H9 (cell line): ENCODE data around the gene SYNPO. TPM values are rescaled to one million over a fixed set of nuclear protein-coding genes. Genes with fewer than 3 reads are reported as not detected.

ENCODE experiments used
- DNase-seq: peaks from one replicate; pipeline ENCODE4 v3.0.0-alpha.2; 2017
- H2AFZ ChIP-seq: one replicate; pipeline ENCODE4 v1.6.1; 2013; ENCODE audit warnings: mild to moderate bottlenecking, low read length, control low read depth, moderate library complexity
- H2AK5ac ChIP-seq: 2 replicates; pipeline ENCODE4 v1.6.1; 2013; ENCODE audit warnings: low read length, control low read depth, mixed read lengths; ENCODE audit not compliant: insufficient read length
- H2BK120ac ChIP-seq: one replicate; pipeline ENCODE4 v1.6.1; 2013; ENCODE audit warnings: low read depth, mild to moderate bottlenecking, low read length, control low read depth, inconsistent platforms; ENCODE audit not compliant: poor library complexity, severe bottlenecking
- H2BK12ac ChIP-seq: 2 replicates; pipeline ENCODE4 v1.6.1; 2013; ENCODE audit warnings: low read length, control low read depth, mixed read lengths, low read depth; ENCODE audit not compliant: insufficient read length
- H2BK15ac ChIP-seq: 2 replicates; pipeline ENCODE4 v1.6.1; 2013; ENCODE audit warnings: low read depth, low read length, control low read depth
- H2BK20ac ChIP-seq: one replicate; pipeline ENCODE4 v1.6.1; 2013; ENCODE audit warnings: low read depth, mild to moderate bottlenecking, low read length, control low read depth, inconsistent platforms; ENCODE audit not compliant: poor library complexity, severe bottlenecking
- H2BK5ac ChIP-seq: 2 replicates; pipeline ENCODE4 v1.6.1; 2013; ENCODE audit warnings: low read length, control low read depth, mixed read lengths; ENCODE audit not compliant: insufficient read length
- H3K14ac ChIP-seq: 2 replicates; pipeline ENCODE4 v1.6.1; 2013; ENCODE audit warnings: low read length, control low read depth; ENCODE audit not compliant: insufficient read depth
- H3K18ac ChIP-seq: 2 replicates; pipeline ENCODE4 v1.6.1; 2013; ENCODE audit warnings: low read depth, mild to moderate bottlenecking, mixed read lengths, low read length, control low read depth; ENCODE audit not compliant: insufficient read length
- H3K23ac ChIP-seq: 2 replicates; pipeline ENCODE4 v1.6.1; 2013; ENCODE audit warnings: low read length, control low read depth, mixed read lengths, low read depth; ENCODE audit not compliant: insufficient read length
- H3K23me2 ChIP-seq: 2 replicates; pipeline ENCODE4 v1.6.1; 2013; ENCODE audit warnings: low read depth, mild to moderate bottlenecking, mixed read lengths, low read length, control low read depth; ENCODE audit not compliant: insufficient read length, poor library complexity, severe bottlenecking
- H3K27ac ChIP-seq: 2 replicates; pipeline ENCODE4 v1.5.1; 2013; ENCODE audit warnings: low read length, control low read depth, mixed read lengths, low read depth; ENCODE audit not compliant: insufficient read length
- H3K27me3 ChIP-seq: 2 replicates; pipeline ENCODE4 v1.6.1; 2013; ENCODE audit warnings: low read length, control low read depth, inconsistent platforms; ENCODE audit not compliant: insufficient read depth
- H3K4ac ChIP-seq: 2 replicates; pipeline ENCODE4 v1.6.1; 2013; ENCODE audit warnings: low read depth, mild to moderate bottlenecking, control low read depth, inconsistent platforms, low read length, moderate library complexity
- H3K4me1 ChIP-seq: 2 replicates; pipeline ENCODE4 v1.6.1; 2013; ENCODE audit warnings: low read length, control low read depth, inconsistent platforms; ENCODE audit not compliant: insufficient read depth
- H3K4me2 ChIP-seq: 2 replicates; pipeline ENCODE4 v1.6.1; 2013; ENCODE audit warnings: low read length, control low read depth, mixed read lengths; ENCODE audit not compliant: insufficient read length, insufficient read depth
- H3K56ac ChIP-seq: 2 replicates; pipeline ENCODE4 v1.6.1; 2013; ENCODE audit warnings: low read depth, mild to moderate bottlenecking, mixed read lengths, low read length, control low read depth; ENCODE audit not compliant: insufficient read length
- H3K79me1 ChIP-seq: 2 replicates; pipeline ENCODE4 v1.6.1; 2013; ENCODE audit warnings: low read depth, mild to moderate bottlenecking, moderate library complexity, low read length, control low read depth, inconsistent platforms; ENCODE audit not compliant: insufficient read depth, poor library complexity, severe bottlenecking
- H3K79me2 ChIP-seq: 2 replicates; pipeline ENCODE4 v1.6.1; 2013; ENCODE audit warnings: low read length, control low read depth, inconsistent platforms; ENCODE audit not compliant: insufficient read depth
- H3K9ac ChIP-seq: 2 replicates; pipeline ENCODE4 v1.6.1; 2013; ENCODE audit warnings: low read length, control low read depth, mixed read lengths; ENCODE audit not compliant: insufficient read length; ENCODE audit errors: extremely low read depth
- H3K9me3 ChIP-seq: one replicate; pipeline ENCODE4 v1.6.1; 2013; ENCODE audit warnings: low read depth, low read length, inconsistent platforms; ENCODE audit not compliant: control insufficient read depth
- H3T11ph ChIP-seq: one replicate; pipeline ENCODE4 v1.6.1; 2013; ENCODE audit warnings: mild to moderate bottlenecking, low read length, control low read depth, inconsistent platforms
- H4K20me1 ChIP-seq: one replicate; pipeline ENCODE4 v1.6.1; 2013; ENCODE audit not compliant: control insufficient read depth, insufficient read length, insufficient read depth
- H4K5ac ChIP-seq: 2 replicates; pipeline ENCODE4 v1.6.1; 2013; ENCODE audit warnings: low read depth, mild to moderate bottlenecking, mixed read lengths, low read length, control low read depth; ENCODE audit not compliant: insufficient read length
- H4K8ac ChIP-seq: replicated peaks from 2 replicates; pipeline ENCODE4 v1.6.1; 2013; ENCODE audit warnings: low read length, control low read depth, mixed read lengths, low read depth; ENCODE audit not compliant: insufficient read length
- H4K91ac ChIP-seq: 2 replicates; pipeline ENCODE4 v1.6.1; 2013; ENCODE audit warnings: low read depth, mild to moderate bottlenecking, moderate library complexity, mixed read lengths, low read length, control low read depth; ENCODE audit not compliant: insufficient read length
- H3K27ac Mint-ChIP-seq, 3 experiments: 2 replicates in 2 of 3; 3 replicates in 1 of 3; pipeline ENCODE4 v1.8.0; 2020 to 2021; ENCODE audit warnings: mixed read lengths in 3 of 3, mild to moderate bottlenecking in 1 of 3, moderate library complexity in 1 of 3
- H3K27me3 Mint-ChIP-seq: 2 replicates; pipeline ENCODE4 v1.8.0; 2021; ENCODE audit warnings: low read depth, mild to moderate bottlenecking, moderate library complexity, mixed read lengths
- H3K36me3 Mint-ChIP-seq, 3 experiments: 2 replicates in 2 of 3; 3 replicates in 1 of 3; pipeline ENCODE4 v1.8.0; 2020 to 2021; ENCODE audit warnings: low read depth in 3 of 3, mixed read lengths in 3 of 3; ENCODE audit not compliant: insufficient read depth in 1 of 3
- H3K4me1 Mint-ChIP-seq, 2 experiments: 2 replicates each; pipeline ENCODE4 v1.8.0; 2020; ENCODE audit warnings: mixed read lengths in 2 of 2
- H3K4me3 Mint-ChIP-seq, 2 experiments: 2 replicates in 1 of 2; 3 replicates in 1 of 2; pipeline ENCODE4 v1.8.0; 2020 to 2021; ENCODE audit warnings: mild to moderate bottlenecking in 2 of 2, mixed read lengths in 2 of 2, moderate library complexity in 1 of 2
- H3K9me3 Mint-ChIP-seq, 2 experiments: 2 replicates in 1 of 2; 3 replicates in 1 of 2; pipeline ENCODE4 v1.8.0; 2020; ENCODE audit warnings: mild to moderate bottlenecking in 2 of 2, mixed read lengths in 2 of 2, moderate library complexity in 1 of 2
- WGBS: extraction: QIAGEN DNeasy Blood & Tissue Kit; methylation state at CpG from one replicate; pipeline ENCODE4 v1.1.7; 2013; ENCODE audit warnings: missing lambda C conversion rate, low lambda C conversion rate, mixed read lengths; ENCODE audit not compliant: insufficient read length; ENCODE audit errors: extremely low coverage; 5-methylcytosine and 5-hydroxymethylcytosine counted together
- total RNA-seq: library from RNA; stranded (reverse); gene quantifications from 2 replicates; pipeline ENCODE4 v1.2.1, GENCODE V29; 2021
- TF ChIP-seq, protein P1 (sequence below): fragments of 200-600 bp; sonication (generic); conservative IDR thresholded peaks from 3 replicates; pipeline ENCODE4 v1.8.0; 2021; ENCODE audit warnings: antibody characterized with exemption, mild to moderate bottlenecking

SYNPO gene
- total RNA-seq, 1 experiment from 2014 or later: 1.7 TPM

DNA sequence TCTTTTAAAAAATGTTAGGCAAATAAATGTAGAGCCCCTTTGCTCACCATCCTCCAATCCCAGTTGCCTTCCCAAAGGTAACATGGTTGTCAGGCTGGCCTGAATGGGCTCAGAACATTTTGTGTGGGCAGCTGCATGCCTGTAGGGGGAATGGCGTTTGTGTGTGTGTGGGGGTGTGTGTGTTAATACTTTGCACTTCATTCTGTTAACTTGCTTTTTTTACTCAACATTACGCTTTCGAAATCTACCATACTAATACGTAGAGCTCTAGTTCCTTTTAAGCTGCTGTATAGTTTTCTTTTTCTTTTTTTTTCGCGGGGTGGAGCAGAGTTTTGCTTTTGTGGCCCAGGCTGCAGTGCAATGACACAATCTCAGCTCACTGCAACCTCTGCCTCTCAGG, 34.6 kb downstream of the SYNPO start:
- Histone ChIP-seq H2BK20ac (no peak overlapping the region), H3K18ac (no peak overlapping the region), H3K23ac (no peak overlapping the region), H2BK120ac (no peak overlapping the region), H3K4me2 (no peak overlapping the region), H2AFZ (no peak overlapping the region), H3K27me3 (no peaks in the 10 kb centered on the region), H3K79me2 (no peaks in the 10 kb centered on the region), H3T11ph (no peak overlapping the region), H3K9me3 (no peaks in the 10 kb centered on the region), H3K9ac (no peak overlapping the region), H3K4me1 (peaks cover 3% of the 10 kb centered on the region; the same call in 1 of the 2 replicates), H2BK15ac (no peak overlapping the region), H3K27ac (no peak overlapping the region), H2BK5ac (no peak overlapping the region), H2BK12ac (no peak overlapping the region), H3K23me2 (peaks cover 7% of the 10 kb centered on the region), H4K5ac (no peak overlapping the region), H4K20me1 (no peaks in the 10 kb centered on the region), H4K8ac (no peak overlapping the region), H4K91ac (no peak overlapping the region), H3K79me1 (no peaks in the 10 kb centered on the region), H3K4ac (no peak overlapping the region), H2AK5ac (no peak overlapping the region), H3K56ac (no peak overlapping the region), H3K14ac (no peak overlapping the region)
- TF ChIP-seq, protein P1, sequence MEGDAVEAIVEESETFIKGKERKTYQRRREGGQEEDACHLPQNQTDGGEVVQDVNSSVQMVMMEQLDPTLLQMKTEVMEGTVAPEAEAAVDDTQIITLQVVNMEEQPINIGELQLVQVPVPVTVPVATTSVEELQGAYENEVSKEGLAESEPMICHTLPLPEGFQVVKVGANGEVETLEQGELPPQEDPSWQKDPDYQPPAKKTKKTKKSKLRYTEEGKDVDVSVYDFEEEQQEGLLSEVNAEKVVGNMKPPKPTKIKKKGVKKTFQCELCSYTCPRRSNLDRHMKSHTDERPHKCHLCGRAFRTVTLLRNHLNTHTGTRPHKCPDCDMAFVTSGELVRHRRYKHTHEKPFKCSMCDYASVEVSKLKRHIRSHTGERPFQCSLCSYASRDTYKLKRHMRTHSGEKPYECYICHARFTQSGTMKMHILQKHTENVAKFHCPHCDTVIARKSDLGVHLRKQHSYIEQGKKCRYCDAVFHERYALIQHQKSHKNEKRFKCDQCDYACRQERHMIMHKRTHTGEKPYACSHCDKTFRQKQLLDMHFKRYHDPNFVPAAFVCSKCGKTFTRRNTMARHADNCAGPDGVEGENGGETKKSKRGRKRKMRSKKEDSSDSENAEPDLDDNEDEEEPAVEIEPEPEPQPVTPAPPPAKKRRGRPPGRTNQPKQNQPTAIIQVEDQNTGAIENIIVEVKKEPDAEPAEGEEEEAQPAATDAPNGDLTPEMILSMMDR: no peak
- H3K4me1 Mint-ChIP-seq: peaks cover 27 to 28% of the 10 kb centered on the region in 2 experiments
- no peak overlapping the region for H3K27ac Mint-ChIP-seq
- no peak overlapping the region for H3K4me3 Mint-ChIP-seq
- H3K9me3 Mint-ChIP-seq: no peaks in the 10 kb centered on the region
- no CpG with 5 or more reads among the region's 6 CpGs for WGBS
- H3K27me3 Mint-ChIP-seq: no peaks in the 10 kb centered on the region
- DNase-seq: no peak
- H3K36me3 Mint-ChIP-seq: peaks cover 4 to 10% (median 5%) of the 10 kb centered on the region in 3 experiments; a peak in 6 of 7 replicates
